ENCODE data around the gene RNF13. TPM values are rescaled to one million over a fixed set of nuclear protein-coding genes. Genes with fewer than 3 reads are reported as not detected.
"Not testable (repeated sequence)": the region's sequence is repeated elsewhere in the genome, so short reads cannot be mapped to it uniquely, and the experiment has no call there.

Gene RNF13
- total RNA-seq, 1 donor from 2014 or later = 45.9 TPM

GRCh38 chr3:149981979-149982378, 169.0 kb downstream of the RNF13 start:
- intact Hi-C loops (cut with micrococcal nuclease) = not testable (repeated sequence)

- intact Hi-C loops (cut with micrococcal nuclease) = not testable (repeated sequence)
These were observed 170.0 kb downstream of the RNF13 start for GRCh38 chr3:149983053-149983452.

- intact Hi-C loops (cut with micrococcal nuclease) = no loop called here
These were observed 170.6 kb downstream of the RNF13 start for GRCh38 chr3:149983628-149984027.

GRCh38 chr3:149989307-149989706, 176.3 kb downstream of the RNF13 start:
- intact Hi-C loops (cut with micrococcal nuclease) = no loop called here

- intact Hi-C loops (cut with micrococcal nuclease) = no loop called here
These were observed 177.5 kb downstream of the RNF13 start for GRCh38 chr3:149990423-149990948.

GRCh38 chr3:149992416-149993058, 179.5 kb downstream of the RNF13 start:
- intact Hi-C loops (cut with micrococcal nuclease) = no loop called here

- intact Hi-C loops (cut with micrococcal nuclease) = no loop called here
These were observed 185.9 kb downstream of the RNF13 start for GRCh38 chr3:149998946-149999345.

- intact Hi-C loops (cut with micrococcal nuclease) = no loop called here
These were observed 186.4 kb downstream of the RNF13 start for GRCh38 chr3:149999421-149999820.

- intact Hi-C loops (cut with micrococcal nuclease) = no loop called here
These were observed 187.6 kb downstream of the RNF13 start for GRCh38 chr3:150000641-150001040.

- intact Hi-C loops (cut with micrococcal nuclease) = no loop called here
These were observed 192.5 kb downstream of the RNF13 start for GRCh38 chr3:150005243-150006112.

- intact Hi-C loops (cut with micrococcal nuclease) = no loop called here
These were observed 193.8 kb downstream of the RNF13 start for GRCh38 chr3:150006794-150007193.

Other genes with a start within 250 kb of the RNF13 start
- 0.76 and 1.1 TPM in 2 replicates for gene WWTR1, start 155.2 kb upstream of the RNF13 start, total RNA-seq
- gene COMMD2, start 60.7 kb upstream of the RNF13 start, total RNA-seq = 34.2 and 35.8 TPM in 2 replicates
- gene ANKUB1, start 20.7 kb upstream of the RNF13 start, total RNA-seq = not detected in 2 replicates
- 0.59 and 0.61 TPM in 2 replicates for gene PFN2, start 157.7 kb downstream of the RNF13 start, total RNA-seq